Vagina (tissue), 2 donors: ENCODE measurements around the gene DBP.

Experiments
- CTCF ChIP-seq, 3 experiments: fragments of 450-650 bp in 2 of 3; fragments of 200-600 bp in 1 of 3; sonication (generic) in 1 of 3; IDR thresholded peaks; one replicate each; pipeline ENCODE4 v1.5.1; 2017 to 2019; ENCODE audit warnings: antibody characterized with exemption in 3 of 3, mild to moderate bottlenecking in 2 of 3, moderate library complexity in 2 of 3
- POLR2A ChIP-seq, 2 donors: fragments of 450-650 bp; IDR thresholded peaks; one replicate each; pipeline ENCODE4 v1.6.1; 2017; ENCODE audit warnings: antibody characterized with exemption in 2 of 2, mild to moderate bottlenecking in 2 of 2, moderate library complexity in 2 of 2

GRCh38 chr19:48650974-48651682 lies 13.9 kb upstream of the DBP start:
- no peak for TF ChIP-seq CTCF (IDR thresholded peaks at IDR 0.05)
- TF ChIP-seq POLR2A (IDR thresholded peaks at IDR 0.05) = no peak
